ENCODE results near the gene NELL1. TPM values are rescaled to one million over a fixed set of nuclear protein-coding genes. Genes with fewer than 3 reads are reported as not detected.

NELL1 gene
- total RNA-seq, 1 donor from 2014 or later: 0.45 TPM

GRCh38 chr11:21476588-21476987 is 807.2 kb downstream of the NELL1 start:
- Mint-ChIP-seq H3K4me3 (ENCODE audit: unreplicated experiment) (no peak overlapping the region), H3K27ac (ENCODE audit: unreplicated experiment) (no peak overlapping the region), H3K9me3 (ENCODE audit: unreplicated experiment) (no peaks in the 10 kb centered on the region), H3K4me1 (ENCODE audit: low read depth, unreplicated experiment) (peaks cover 4% of the 10 kb centered on the region), H3K36me3 (ENCODE audit: low read depth, unreplicated experiment) (no peaks in the 10 kb centered on the region), H3K27me3 (ENCODE audit: low read depth, unreplicated experiment) (no peaks in the 10 kb centered on the region)
- H3K79me2 ChIP-seq (ENCODE audit: insufficient read depth, low read length): no peaks in the 10 kb centered on the region
- no peak overlapping the region for H3K9ac ChIP-seq (ENCODE audit: low read length)
- H2AFZ ChIP-seq (ENCODE audit: low read depth, low read length): no peak overlapping the region
- H4K20me1 ChIP-seq (ENCODE audit: insufficient read depth, low read length): no peaks in the 10 kb centered on the region
- no peaks in the 10 kb centered on the region for H3K36me3 ChIP-seq (ENCODE audit: insufficient read depth, low read length)
- no peaks in the 10 kb centered on the region for H3K9me3 ChIP-seq (ENCODE audit: insufficient read depth, low read depth, low read length)
- FAIRE-seq (no peak), DNase-seq (ENCODE audit: low read depth) (no peak)
- H3K4me1 ChIP-seq (ENCODE audit: insufficient read depth, low read length): peaks cover 7% of the 10 kb centered on the region
- TF ChIP-seq CTCF (IDR thresholded peaks at IDR 0.05; ENCODE audit: insufficient read depth, low read depth, low read length) (no peak), EZH2 (IDR thresholded peaks at IDR 0.05; ENCODE audit: insufficient read depth, low read length) (no peak)
- H3K4me3 ChIP-seq (ENCODE audit: insufficient read depth, low read depth, low read length): no peak overlapping the region
- no peak overlapping the region for H3K27ac ChIP-seq (ENCODE audit: low read depth, low read length)
- no peak overlapping the region for H3K4me2 ChIP-seq (ENCODE audit: low read length)
- peaks cover 2% of the 10 kb centered on the region for H3K27me3 ChIP-seq (ENCODE audit: insufficient read depth, low read length)

- Mint-ChIP-seq H3K27me3 (ENCODE audit: low read depth, unreplicated experiment) (peaks cover 2% of the 10 kb centered on the region), H3K4me3 (ENCODE audit: unreplicated experiment) (no peak overlapping the region), H3K27ac (ENCODE audit: unreplicated experiment) (no peak overlapping the region), H3K36me3 (ENCODE audit: low read depth, unreplicated experiment) (no peaks in the 10 kb centered on the region), H3K4me1 (ENCODE audit: low read depth, unreplicated experiment) (no peaks in the 10 kb centered on the region), H3K9me3 (ENCODE audit: unreplicated experiment) (no peaks in the 10 kb centered on the region)
- TF ChIP-seq EZH2 (IDR thresholded peaks at IDR 0.05; ENCODE audit: insufficient read depth, low read length): no peak
- no peak for TF ChIP-seq CTCF (IDR thresholded peaks at IDR 0.05; ENCODE audit: insufficient read depth, low read depth, low read length)
- H4K20me1 ChIP-seq (ENCODE audit: insufficient read depth, low read length): no peaks in the 10 kb centered on the region
- H3K4me1 ChIP-seq (ENCODE audit: insufficient read depth, low read length): no peaks in the 10 kb centered on the region
- no peak overlapping the region for H3K9ac ChIP-seq (ENCODE audit: low read length)
- H3K9me3 ChIP-seq (ENCODE audit: insufficient read depth, low read depth, low read length): no peaks in the 10 kb centered on the region
- peaks cover 2% of the 10 kb centered on the region for H3K27me3 ChIP-seq (ENCODE audit: insufficient read depth, low read length)
- no peaks in the 10 kb centered on the region for H3K79me2 ChIP-seq (ENCODE audit: insufficient read depth, low read length)
- no peak overlapping the region for H3K4me2 ChIP-seq (ENCODE audit: low read length)
- no peak overlapping the region for H2AFZ ChIP-seq (ENCODE audit: low read depth, low read length)
- DNase-seq (ENCODE audit: low read depth) (no peak), FAIRE-seq (no peak)
- no peak overlapping the region for H3K4me3 ChIP-seq (ENCODE audit: insufficient read depth, low read depth, low read length)
- no peaks in the 10 kb centered on the region for H3K36me3 ChIP-seq (ENCODE audit: insufficient read depth, low read length)
- no peak overlapping the region for H3K27ac ChIP-seq (ENCODE audit: low read depth, low read length)
These were observed 810.9 kb downstream of the NELL1 start for GRCh38 chr11:21480240-21480639.

GRCh38 chr11:21481255-21481654 is 811.9 kb downstream of the NELL1 start:
- Histone ChIP-seq H3K9ac (ENCODE audit: low read length) (no peak overlapping the region), H3K27me3 (ENCODE audit: insufficient read depth, low read length) (peaks cover 2% of the 10 kb centered on the region), H3K36me3 (ENCODE audit: insufficient read depth, low read length) (no peaks in the 10 kb centered on the region), H2AFZ (ENCODE audit: low read depth, low read length) (no peak overlapping the region), H3K79me2 (ENCODE audit: insufficient read depth, low read length) (no peaks in the 10 kb centered on the region), H3K4me2 (ENCODE audit: low read length) (no peak overlapping the region), H3K4me1 (ENCODE audit: insufficient read depth, low read length) (no peaks in the 10 kb centered on the region), H3K9me3 (ENCODE audit: insufficient read depth, low read depth, low read length) (no peaks in the 10 kb centered on the region), H3K4me3 (ENCODE audit: insufficient read depth, low read depth, low read length) (no peak overlapping the region), H3K27ac (ENCODE audit: low read depth, low read length) (no peak overlapping the region), H4K20me1 (ENCODE audit: insufficient read depth, low read length) (no peaks in the 10 kb centered on the region)
- no peak for FAIRE-seq
- no peaks in the 10 kb centered on the region for H3K36me3 Mint-ChIP-seq (ENCODE audit: low read depth, unreplicated experiment)
- no peak for DNase-seq (ENCODE audit: low read depth)
- no peak overlapping the region for H3K27ac Mint-ChIP-seq (ENCODE audit: unreplicated experiment)
- no peaks in the 10 kb centered on the region for H3K9me3 Mint-ChIP-seq (ENCODE audit: unreplicated experiment)
- no peak for TF ChIP-seq EZH2 (IDR thresholded peaks at IDR 0.05; ENCODE audit: insufficient read depth, low read length)
- no peak for TF ChIP-seq CTCF (IDR thresholded peaks at IDR 0.05; ENCODE audit: insufficient read depth, low read depth, low read length)
- H3K4me1 Mint-ChIP-seq (ENCODE audit: low read depth, unreplicated experiment): no peaks in the 10 kb centered on the region
- H3K4me3 Mint-ChIP-seq (ENCODE audit: unreplicated experiment): no peak overlapping the region
- peaks cover 2% of the 10 kb centered on the region for H3K27me3 Mint-ChIP-seq (ENCODE audit: low read depth, unreplicated experiment)

Measured in astrocyte (in vitro differentiated cells and primary cell).